B cell (primary cell): ENCODE data around the gene SUB1.

ENCODE experiments used
- EZH2 ChIP-seq: IDR thresholded peaks from 2 replicates; pipeline ENCODE4 v1.6.1; 2012; ENCODE audit warnings: borderline replicate concordance, low read depth, mild to moderate bottlenecking, moderate library complexity, low read length; ENCODE audit not compliant: insufficient read depth, poor library complexity, severe bottlenecking
- TF ChIP-seq, protein P1 (sequence below): fragments of 200-600 bp; IDR thresholded peaks from one replicate; pipeline ENCODE4 v1.8.0; 2022; ENCODE audit warnings: antibody characterized with exemption, mild to moderate bottlenecking

DNA sequence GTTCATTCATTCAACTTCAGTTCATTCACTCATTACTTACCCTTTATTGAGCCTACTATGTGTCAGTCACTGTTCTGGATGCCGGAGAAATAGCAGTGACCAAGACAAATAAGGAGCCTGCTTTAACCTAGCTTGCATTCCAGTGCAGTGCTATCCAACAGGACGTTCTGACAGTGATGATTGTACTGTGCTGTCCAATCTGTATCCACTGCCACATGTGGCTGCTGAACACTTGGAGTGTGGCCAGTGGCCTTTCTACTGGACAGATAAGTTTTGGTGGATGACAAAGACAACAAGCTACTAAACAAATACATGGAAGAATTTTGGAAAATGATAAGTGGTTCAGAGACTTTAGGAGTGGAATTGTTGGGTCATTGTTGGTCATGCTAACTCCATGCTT is 33.6 kb downstream of the SUB1 start:
- TF ChIP-seq EZH2: no peak
- TF ChIP-seq, protein P1, sequence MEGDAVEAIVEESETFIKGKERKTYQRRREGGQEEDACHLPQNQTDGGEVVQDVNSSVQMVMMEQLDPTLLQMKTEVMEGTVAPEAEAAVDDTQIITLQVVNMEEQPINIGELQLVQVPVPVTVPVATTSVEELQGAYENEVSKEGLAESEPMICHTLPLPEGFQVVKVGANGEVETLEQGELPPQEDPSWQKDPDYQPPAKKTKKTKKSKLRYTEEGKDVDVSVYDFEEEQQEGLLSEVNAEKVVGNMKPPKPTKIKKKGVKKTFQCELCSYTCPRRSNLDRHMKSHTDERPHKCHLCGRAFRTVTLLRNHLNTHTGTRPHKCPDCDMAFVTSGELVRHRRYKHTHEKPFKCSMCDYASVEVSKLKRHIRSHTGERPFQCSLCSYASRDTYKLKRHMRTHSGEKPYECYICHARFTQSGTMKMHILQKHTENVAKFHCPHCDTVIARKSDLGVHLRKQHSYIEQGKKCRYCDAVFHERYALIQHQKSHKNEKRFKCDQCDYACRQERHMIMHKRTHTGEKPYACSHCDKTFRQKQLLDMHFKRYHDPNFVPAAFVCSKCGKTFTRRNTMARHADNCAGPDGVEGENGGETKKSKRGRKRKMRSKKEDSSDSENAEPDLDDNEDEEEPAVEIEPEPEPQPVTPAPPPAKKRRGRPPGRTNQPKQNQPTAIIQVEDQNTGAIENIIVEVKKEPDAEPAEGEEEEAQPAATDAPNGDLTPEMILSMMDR: no peak
